Fibroblast of skin of left quadriceps (primary cell): ENCODE measurements around the gene OR51I1.

ENCODE experiments used
- DNase-seq, 2 experiments: peaks; one replicate each; pipeline ENCODE4 v3.0.0-alpha.2; 2013; ENCODE audit warnings: low read depth in 2 of 2

Gene OR51I1

GRCh38 chr11:5441414-5441813, at the start of gene OR51I1:
TSS of gene OR51I1 (minus strand) at chr11:5441514. CDS start at chr11:5441514, 0 bp downstream.
- no peak for DNase-seq

DNA sequence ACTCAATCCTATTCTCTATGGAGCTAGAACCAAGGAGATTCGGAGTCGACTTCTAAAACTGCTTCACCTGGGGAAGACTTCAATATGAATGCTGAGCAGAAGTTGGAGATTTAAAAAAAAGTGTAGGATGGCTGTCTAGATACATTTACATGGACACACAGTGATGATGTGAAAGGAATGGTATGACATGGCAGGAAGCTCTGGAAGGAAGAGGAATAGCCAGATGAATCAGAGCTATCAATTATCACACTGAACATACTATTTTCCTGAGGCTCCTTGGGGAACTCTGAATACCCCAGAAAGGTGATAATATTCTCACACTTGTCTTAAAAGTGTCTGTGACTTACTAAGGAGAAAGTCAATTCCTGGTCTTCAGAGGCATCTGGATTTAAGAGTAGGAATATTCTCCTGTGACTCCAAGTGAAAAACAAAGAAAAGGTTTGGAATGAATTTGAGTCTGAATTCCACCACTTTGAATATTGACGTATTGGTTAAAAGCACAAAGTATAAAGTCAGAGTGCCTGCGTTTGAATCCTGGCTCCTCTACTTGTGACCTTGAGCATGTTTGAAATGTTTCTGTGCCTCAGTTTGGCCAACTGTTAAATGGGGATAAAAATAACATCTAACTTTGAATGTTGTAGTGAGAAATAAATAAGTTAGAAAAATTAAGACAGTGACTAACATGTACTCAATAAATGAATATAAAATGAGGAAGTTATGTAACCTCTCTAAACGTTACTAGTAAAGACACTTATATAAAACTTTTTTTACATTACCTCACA, 48.5 kb upstream of the OR51I1 start:
- peak; percentile 21 to 23 for DNase-seq

DNA sequence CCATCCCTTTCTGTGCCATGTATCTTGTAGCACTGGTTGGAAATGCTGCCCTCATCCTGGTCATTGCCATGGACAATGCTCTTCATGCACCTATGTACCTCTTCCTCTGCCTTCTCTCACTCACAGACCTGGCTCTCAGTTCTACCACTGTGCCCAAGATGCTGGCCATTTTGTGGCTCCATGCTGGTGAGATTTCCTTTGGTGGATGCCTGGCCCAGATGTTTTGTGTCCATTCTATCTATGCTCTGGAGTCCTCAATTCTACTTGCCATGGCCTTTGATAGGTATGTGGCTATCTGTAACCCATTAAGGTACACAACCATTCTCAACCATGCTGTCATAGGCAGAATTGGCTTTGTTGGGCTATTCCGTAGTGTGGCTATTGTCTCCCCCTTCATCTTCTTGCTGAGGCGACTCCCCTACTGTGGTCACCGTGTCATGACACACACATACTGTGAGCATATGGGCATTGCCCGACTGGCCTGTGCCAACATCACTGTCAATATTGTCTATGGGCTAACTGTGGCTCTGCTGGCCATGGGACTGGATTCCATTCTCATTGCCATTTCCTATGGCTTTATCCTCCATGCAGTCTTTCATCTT, 47.6 kb upstream of the OR51I1 start:
- no peak for DNase-seq

GRCh38 chr11:5488385-5488784, 47.1 kb upstream of the OR51I1 start, which contains the start of gene OR52D1:
TSS of gene OR52D1 (plus strand) at chr11:5488685. CDS start at chr11:5488707, 22 bp downstream.
- no peak for DNase-seq

GRCh38 chr11:5486421-5486820, 45.1 kb upstream of the OR51I1 start:
- DNase-seq: no peak

GRCh38 chr11:5486003-5486402, 44.7 kb upstream of the OR51I1 start:
- no peak for DNase-seq

DNA sequence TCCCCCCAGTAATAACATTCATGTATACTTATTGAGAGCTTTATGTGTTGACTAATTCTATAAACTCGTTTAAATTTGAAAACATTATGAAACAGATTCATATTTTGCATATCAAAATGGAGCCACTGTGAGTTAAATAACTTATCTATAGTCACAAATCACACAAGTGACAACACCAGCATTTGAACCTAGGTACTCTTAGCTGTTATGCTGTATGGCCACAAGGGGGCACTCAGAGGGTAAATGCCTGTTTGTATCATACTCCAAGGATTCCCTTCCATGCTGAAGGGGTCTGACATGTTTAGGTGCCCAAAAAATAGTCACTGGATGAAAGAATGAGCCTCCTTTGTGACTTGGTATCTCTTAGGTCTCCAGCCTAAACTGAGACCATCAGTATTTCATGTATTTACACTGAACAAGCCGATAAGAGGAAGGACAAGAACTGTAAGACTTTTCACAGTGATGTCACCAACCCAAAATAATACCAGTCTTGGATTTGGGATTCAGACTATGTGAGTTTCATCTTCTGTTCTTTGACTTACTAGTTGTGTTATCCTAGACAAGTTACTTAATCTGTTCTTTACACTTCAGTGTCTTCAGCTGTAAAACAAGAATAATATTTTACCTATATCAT, 35.0 kb upstream of the OR51I1 start:
- peak; percentile 13 to 18 for DNase-seq

GRCh38 chr11:5473921-5474320, 32.6 kb upstream of the OR51I1 start:
- no peak for DNase-seq

DNA sequence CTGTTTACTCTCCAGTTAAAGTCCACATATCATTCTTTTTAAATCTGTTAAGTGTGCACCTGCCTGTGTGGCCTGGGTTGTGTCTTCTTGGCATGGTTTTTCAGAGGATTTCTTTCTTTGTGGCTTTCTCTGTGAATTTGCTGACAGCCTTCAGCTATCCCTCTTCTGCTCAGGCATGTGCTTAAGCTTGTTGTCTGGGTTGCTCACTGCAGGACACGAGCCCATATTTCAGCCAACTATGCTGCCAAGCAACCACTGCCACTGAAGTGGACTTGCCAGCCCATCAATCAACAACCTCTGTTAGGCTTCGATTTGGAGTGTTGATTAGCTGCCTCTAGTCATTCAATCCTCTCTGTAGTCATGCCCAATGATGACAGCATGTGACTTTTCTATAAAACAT, 26.2 kb upstream of the OR51I1 start:
- DNase-seq: no peak

GRCh38 chr11:5460983-5461621, 19.8 kb upstream of the OR51I1 start:
- no peak for DNase-seq

GRCh38 chr11:5449432-5449831, 8.1 kb upstream of the OR51I1 start:
- no peak for DNase-seq

DNA sequence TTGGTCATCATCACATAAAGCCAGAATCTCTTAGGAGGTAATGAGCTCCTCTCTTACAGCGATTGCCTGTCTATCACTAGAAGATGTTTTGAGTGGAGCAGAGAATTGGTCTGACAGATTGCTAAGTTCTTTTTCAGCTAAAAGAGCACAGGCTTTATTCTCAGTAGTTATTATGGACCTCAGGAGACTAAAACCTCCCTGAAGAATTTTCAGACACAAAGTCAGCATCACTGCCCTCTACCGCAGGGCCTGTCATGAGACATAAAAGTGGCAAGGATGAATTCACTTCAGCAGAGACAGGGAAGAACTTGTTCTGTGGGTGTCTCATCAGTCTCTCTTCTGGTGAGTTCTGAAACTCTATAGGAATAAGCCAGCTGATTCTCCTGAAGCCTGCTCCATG, 7.7 kb upstream of the OR51I1 start, which contains the start of gene OR51I2:
Gene OR51I2 (plus strand): TSS at position 301 of the 400 bp plus-strand sequence. CDS start 4,166 bp downstream, outside the sequence.
- DNase-seq: no peak

- DNase-seq: no peak
These were observed 2.6 kb upstream of the OR51I1 start for GRCh38 chr11:5443835-5444393.

DNA sequence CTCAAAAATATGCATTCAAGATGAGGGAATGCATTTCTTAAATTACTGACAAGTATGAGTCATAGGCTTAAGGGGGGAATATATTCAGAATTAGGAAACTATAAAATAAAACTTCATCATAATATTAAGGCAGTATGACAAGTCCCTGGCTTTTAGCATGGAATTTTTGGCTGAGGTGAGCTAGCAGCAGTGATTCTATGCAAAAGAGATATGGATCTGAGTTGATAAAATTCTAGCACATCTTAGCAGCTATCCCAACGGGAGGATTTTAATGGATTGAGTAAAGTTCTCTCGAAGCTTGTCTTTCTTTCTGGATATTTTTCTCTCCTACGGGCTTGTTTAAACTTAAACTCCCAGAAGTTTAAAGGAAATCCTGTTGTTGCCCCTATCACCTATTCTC, 18.2 kb downstream of the OR51I1 start:
- DNase-seq: no peak

- DNase-seq: no peak
These were observed 19.5 kb downstream of the OR51I1 start, which contains the start of gene OR51Q1 for GRCh38 chr11:5421811-5422210. TSS of gene OR51Q1 (plus strand) at chr11:5422111. CDS start at chr11:5422201, 90 bp downstream.

DNA sequence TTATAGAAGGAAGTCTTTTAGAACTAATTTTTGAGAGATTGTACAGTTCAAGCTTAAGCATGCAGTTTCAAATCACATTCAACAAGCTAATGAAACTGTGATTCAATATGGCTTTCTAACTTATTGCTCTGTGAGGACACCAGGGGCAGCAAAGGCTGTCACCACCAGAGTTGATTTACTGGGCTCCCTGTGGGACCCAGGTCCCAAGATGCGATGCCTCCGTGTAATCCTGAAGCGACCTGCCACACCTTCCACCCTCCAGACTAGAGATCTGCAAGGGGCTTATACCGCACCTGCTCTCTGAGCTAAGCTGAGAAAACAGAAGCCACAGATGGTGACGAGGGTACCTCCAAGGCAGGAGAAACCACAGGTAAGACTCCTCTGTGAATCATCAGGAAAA, 20.3 kb downstream of the OR51I1 start:
- no peak for DNase-seq

GRCh38 chr11:5405173-5405572, 36.1 kb downstream of the OR51I1 start:
- DNase-seq: no peak

GRCh38 chr11:5398936-5399335, 42.4 kb downstream of the OR51I1 start:
- no peak for DNase-seq

GRCh38 chr11:5394091-5394490, 47.2 kb downstream of the OR51I1 start:
- DNase-seq: no peak
